PC-3 (cell line): ENCODE measurements around the gene MYH9. TPM values are rescaled to one million over a fixed set of nuclear protein-coding genes. Genes with fewer than 3 reads are reported as not detected.

Experiments used
- ATAC-seq: fragments of 200-7000 bp; cut with Tn5 transposase; 2 replicates; pipeline ENCODE4 v1.9.1; 2020; ENCODE audit warnings: mild to moderate bottlenecking, moderate library complexity
- BruUV-seq: library from RNA; stranded (reverse); fragments of 400-500 nt; replicated peaks from 2 replicates; lab custom pipeline; 2021; lab: Mats Ljungman, UMichigan
- CTCF ChIA-PET: fragments of 300-600 bp; sonication (Branson Sonifier 250); formaldehyde crosslinking; loops from one replicate; lab custom pipeline; 2022; ENCODE audit warnings: antibody characterized with exemption; lab: Charles Lee
- POLR2A ChIA-PET: fragments of 300-600 bp; sonication (Branson Sonifier 250); formaldehyde crosslinking; loops from one replicate; lab custom pipeline; 2022; ENCODE audit warnings: antibody characterized with exemption; ENCODE audit not compliant: unreplicated experiment; lab: Charles Lee
- DNase-seq: peaks from one replicate; pipeline ENCODE4 v3.0.0-alpha.2; 2015
- H2AFZ ChIP-seq: fragments of 300-600 bp; sonication (generic); 2 replicates; pipeline ENCODE4 v1.6.0; 2016; ENCODE audit warnings: antibody characterized with exemption, low read length
- H3F3A ChIP-seq: fragments of 300-600 bp; sonication (generic); one replicate; pipeline ENCODE4 v1.6.0; 2017; ENCODE audit warnings: antibody characterized with exemption, low read length, control low read depth, mild to moderate bottlenecking; ENCODE audit not compliant: unreplicated experiment
- H3K27ac ChIP-seq: fragments of 300-600 bp; sonication (generic); 2 replicates; pipeline ENCODE4 v1.5.1; 2016; ENCODE audit warnings: mild to moderate bottlenecking, low read length
- H3K27me3 ChIP-seq: fragments of 300-600 bp; sonication (generic); 2 replicates; pipeline ENCODE4 v1.6.1; 2016; ENCODE audit warnings: low read length, mixed read lengths
- H3K36me3 ChIP-seq: fragments of 300-600 bp; sonication (generic); 2 replicates; pipeline ENCODE4 v1.6.1; 2016; ENCODE audit warnings: low read depth, mixed run types, low read length, mixed read lengths
- H3K4me1 ChIP-seq: fragments of 300-600 bp; sonication (generic); 2 replicates; pipeline ENCODE4 v1.5.1; 2016; ENCODE audit warnings: low read length; ENCODE audit not compliant: insufficient read depth
- H3K4me2 ChIP-seq: fragments of 300-600 bp; sonication (generic); 2 replicates; pipeline ENCODE4 v1.6.0; 2016; ENCODE audit warnings: low read length
- H3K4me3 ChIP-seq: fragments of 300-600 bp; sonication (generic); 2 replicates; pipeline ENCODE4 v1.5.1; 2016; ENCODE audit warnings: mild to moderate bottlenecking, low read length, mixed read lengths
- H3K79me2 ChIP-seq: fragments of 300-600 bp; sonication (generic); 2 replicates; pipeline ENCODE4 v1.6.1; 2017; ENCODE audit warnings: low read length, mixed read lengths
- H3K9ac ChIP-seq: fragments of 300-600 bp; sonication (generic); 2 replicates; pipeline ENCODE4 v1.6.0; 2016; ENCODE audit warnings: mild to moderate bottlenecking, low read length
- H3K9me2 ChIP-seq: fragments of 300-600 bp; sonication (generic); replicated peaks from 2 replicates; pipeline ENCODE4 v1.6.1; 2016; ENCODE audit warnings: mixed run types, low read length, mixed read lengths
- H3K9me3 ChIP-seq: fragments of 300-600 bp; sonication (generic); 2 replicates; pipeline ENCODE4 v1.6.1; 2016; ENCODE audit warnings: low read length, mixed read lengths
- H4K20me1 ChIP-seq: fragments of 300-600 bp; sonication (generic); 2 replicates; pipeline ENCODE4 v1.6.1; 2016; ENCODE audit warnings: low read length, mixed read lengths
- EZH2 ChIP-seq: fragments of 300-600 bp; sonication (generic); IDR thresholded peaks from one replicate; pipeline ENCODE4 v1.6.1; 2017; ENCODE audit warnings: antibody characterized with exemption, mild to moderate bottlenecking, low read length; ENCODE audit not compliant: unreplicated experiment
- EZH2phosphoT487 ChIP-seq: fragments of 300-600 bp; sonication (generic); IDR thresholded peaks from 2 replicates; pipeline ENCODE4 v1.6.1; 2018; ENCODE audit warnings: mild to moderate bottlenecking, antibody characterized with exemption, low read length, borderline replicate concordance
- intact Hi-C: fragments of 100-400 bp; cut with micrococcal nuclease; formaldehyde crosslinking; loops from 2 replicates; pipeline ENCODE4 v1.9.0; 2023
- total RNA-seq: library from RNA; depleted of rRNA; stranded (reverse); fragments of >200 nt; gene quantifications from 2 replicates; pipeline ENCODE4 v1.2.3, GENCODE V29; 2014
- TF ChIP-seq, protein P1 (sequence below): fragments of 300-600 bp; sonication (generic); conservative IDR thresholded peaks from 2 replicates; pipeline ENCODE4 v1.5.1; 2017; ENCODE audit warnings: antibody characterized with exemption, low read depth, mild to moderate bottlenecking, low read length

MYH9 gene
- total RNA-seq, 1 experiment from 2014 or later, result 357 TPM

GRCh38 chr22:36245805-36246356 is 141.9 kb downstream of the MYH9 start:
- TF ChIP-seq EZH2phosphoT487, result no peak
- TF ChIP-seq EZH2, result no peak
- TF ChIP-seq, protein P1, sequence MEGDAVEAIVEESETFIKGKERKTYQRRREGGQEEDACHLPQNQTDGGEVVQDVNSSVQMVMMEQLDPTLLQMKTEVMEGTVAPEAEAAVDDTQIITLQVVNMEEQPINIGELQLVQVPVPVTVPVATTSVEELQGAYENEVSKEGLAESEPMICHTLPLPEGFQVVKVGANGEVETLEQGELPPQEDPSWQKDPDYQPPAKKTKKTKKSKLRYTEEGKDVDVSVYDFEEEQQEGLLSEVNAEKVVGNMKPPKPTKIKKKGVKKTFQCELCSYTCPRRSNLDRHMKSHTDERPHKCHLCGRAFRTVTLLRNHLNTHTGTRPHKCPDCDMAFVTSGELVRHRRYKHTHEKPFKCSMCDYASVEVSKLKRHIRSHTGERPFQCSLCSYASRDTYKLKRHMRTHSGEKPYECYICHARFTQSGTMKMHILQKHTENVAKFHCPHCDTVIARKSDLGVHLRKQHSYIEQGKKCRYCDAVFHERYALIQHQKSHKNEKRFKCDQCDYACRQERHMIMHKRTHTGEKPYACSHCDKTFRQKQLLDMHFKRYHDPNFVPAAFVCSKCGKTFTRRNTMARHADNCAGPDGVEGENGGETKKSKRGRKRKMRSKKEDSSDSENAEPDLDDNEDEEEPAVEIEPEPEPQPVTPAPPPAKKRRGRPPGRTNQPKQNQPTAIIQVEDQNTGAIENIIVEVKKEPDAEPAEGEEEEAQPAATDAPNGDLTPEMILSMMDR, result no peak
- intact Hi-C loops, result no loop called here
- H3K4me2 ChIP-seq, result no peak overlapping the region
- BruUV-seq, result no TSS peak
- H3F3A ChIP-seq, result no peaks in the 10 kb centered on the region
- no peaks in the 10 kb centered on the region for H4K20me1 ChIP-seq
- no peaks in the 10 kb centered on the region for H3K4me1 ChIP-seq
- no peaks in the 10 kb centered on the region for H3K36me3 ChIP-seq
- CTCF ChIA-PET, result no interaction called here
- H3K27me3 ChIP-seq, result no peaks in the 10 kb centered on the region
- no peak overlapping the region for H3K9ac ChIP-seq
- no peaks in the 10 kb centered on the region for H3K9me3 ChIP-seq
- no peak overlapping the region for H3K4me3 ChIP-seq
- no peaks in the 10 kb centered on the region for H3K9me2 ChIP-seq
- DNase-seq (no peak), ATAC-seq (no peak)
- H3K27ac ChIP-seq, result no peak overlapping the region
- POLR2A ChIA-PET, result no interaction called here
- no peak overlapping the region for H2AFZ ChIP-seq
- H3K79me2 ChIP-seq, result no peaks in the 10 kb centered on the region

DNA sequence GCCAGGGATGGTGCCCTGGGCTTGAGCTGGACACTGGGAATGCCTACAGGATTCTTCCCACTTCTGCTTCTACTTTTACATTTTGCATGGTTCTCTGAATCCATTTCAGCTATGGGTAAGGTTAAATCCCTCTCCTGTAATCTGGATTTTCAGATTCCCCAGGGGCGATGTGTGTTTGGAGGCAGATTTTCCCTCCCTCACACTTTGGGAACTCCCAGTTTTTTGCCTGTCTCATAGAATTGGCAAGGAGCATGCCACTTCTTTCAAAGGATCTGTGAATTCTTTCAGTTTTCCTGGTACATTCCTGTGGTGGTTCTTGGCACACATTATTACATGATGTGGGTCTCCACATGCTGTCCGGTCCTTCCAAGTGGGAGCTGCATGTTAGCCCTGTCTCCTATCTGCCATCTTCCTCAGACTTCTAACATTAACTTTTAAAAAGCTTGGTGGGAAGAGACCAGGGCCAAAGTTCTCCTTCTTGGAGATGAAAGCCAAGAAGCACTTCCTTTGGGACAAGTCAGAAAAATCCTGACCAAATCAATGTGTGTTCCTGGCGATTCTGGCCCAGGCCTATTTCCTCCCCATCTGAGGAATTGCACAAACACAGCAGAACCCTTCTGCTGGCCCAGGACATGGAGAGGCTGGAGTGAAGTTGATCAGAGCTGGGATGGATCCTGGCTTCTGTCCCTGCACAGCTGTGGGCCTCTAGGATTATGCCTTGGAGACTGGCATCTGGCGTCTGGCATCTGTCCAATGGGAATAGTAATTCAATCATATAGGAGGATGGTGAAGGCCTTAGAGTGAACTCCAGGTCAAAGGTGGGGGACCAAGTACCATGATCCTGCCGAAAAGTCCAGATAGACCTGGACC is 143.0 kb downstream of the MYH9 start:
- TF ChIP-seq, protein P1, result no peak
- no peak for TF ChIP-seq EZH2
- TF ChIP-seq EZH2phosphoT487, result no peak
- no peaks in the 10 kb centered on the region for H3K36me3 ChIP-seq

GRCh38 chr22:36243986-36244385 is 143.8 kb downstream of the MYH9 start:
- Histone ChIP-seq H3K4me1 (peaks cover 4% of the 10 kb centered on the region; the same call in 1 of the 2 replicates), H3K4me3 (no peak overlapping the region), H3K4me2 (no peak overlapping the region), H3K36me3 (no peaks in the 10 kb centered on the region), H3K27me3 (no peaks in the 10 kb centered on the region), H4K20me1 (no peaks in the 10 kb centered on the region), H3K79me2 (no peaks in the 10 kb centered on the region), H3K9me3 (no peaks in the 10 kb centered on the region), H3K9ac (no peak overlapping the region), H2AFZ (no peak overlapping the region), H3K27ac (no peak overlapping the region), H3K9me2 (no peaks in the 10 kb centered on the region), H3F3A (no peaks in the 10 kb centered on the region)
- no peak for DNase-seq
- CTCF ChIA-PET, result no interaction called here
- BruUV-seq, result no TSS peak
- intact Hi-C loops, result no loop called here
- POLR2A ChIA-PET, result no interaction called here
- ATAC-seq, result no peak
- no peak for TF ChIP-seq EZH2
- TF ChIP-seq, protein P1, result no peak
- no peak for TF ChIP-seq EZH2phosphoT487

More for the DNA sequence above, 143.0 kb downstream of the MYH9 start:
- H3K27me3 ChIP-seq, result no peaks in the 10 kb centered on the region
- ChIA-PET CTCF (no interaction called here), POLR2A (no interaction called here)
- intact Hi-C loops, result no loop called here
- no peaks in the 10 kb centered on the region for H4K20me1 ChIP-seq
- no peak for ATAC-seq
- no peak overlapping the region for H3K9ac ChIP-seq
- no peaks in the 10 kb centered on the region for H3K9me3 ChIP-seq
- no peak overlapping the region for H3K4me2 ChIP-seq
- no peak overlapping the region for H3K4me3 ChIP-seq
- no TSS peak for BruUV-seq
- no peaks in the 10 kb centered on the region for H3K79me2 ChIP-seq
- H3K27ac ChIP-seq, result no peak overlapping the region
- H3F3A ChIP-seq, result no peaks in the 10 kb centered on the region
- no peak overlapping the region for H2AFZ ChIP-seq
- no peaks in the 10 kb centered on the region for H3K9me2 ChIP-seq
- no peak for DNase-seq
- peaks cover 2% of the 10 kb centered on the region; the same call in 1 of the 2 replicates for H3K4me1 ChIP-seq
